Measurements from ENCODE around the gene CMSS1.

Gene CMSS1

GRCh38 chr3:100129941-100130340 lies 312.3 kb downstream of the CMSS1 start:
- DNase-seq (ENCODE audit: low spot score), result no peak
- CTCF ChIA-PET, result interaction anchor here (0.7 kb wide), 1 partner anchor 159 kb away, joined by 4 read pairs; no protein-coding TSS in a partner anchor
- no peak overlapping the region for H3K27ac ChIP-seq
- POLR2A ChIA-PET (ENCODE audit: low non-redundant PET), result no interaction called here
- no peak for TF ChIP-seq CTCF (conservative IDR thresholded peaks at IDR 0.05; ENCODE audit: low read depth)

GRCh38 chr3:100131241-100131640 lies 313.6 kb downstream of the CMSS1 start:
- POLR2A ChIA-PET (ENCODE audit: low non-redundant PET), result no interaction called here
- CTCF ChIA-PET, result no interaction called here
- H3K27ac ChIP-seq, result no peak overlapping the region
- no peak for DNase-seq (ENCODE audit: low spot score)
- no peak for TF ChIP-seq CTCF (conservative IDR thresholded peaks at IDR 0.05; ENCODE audit: low read depth)

DNA sequence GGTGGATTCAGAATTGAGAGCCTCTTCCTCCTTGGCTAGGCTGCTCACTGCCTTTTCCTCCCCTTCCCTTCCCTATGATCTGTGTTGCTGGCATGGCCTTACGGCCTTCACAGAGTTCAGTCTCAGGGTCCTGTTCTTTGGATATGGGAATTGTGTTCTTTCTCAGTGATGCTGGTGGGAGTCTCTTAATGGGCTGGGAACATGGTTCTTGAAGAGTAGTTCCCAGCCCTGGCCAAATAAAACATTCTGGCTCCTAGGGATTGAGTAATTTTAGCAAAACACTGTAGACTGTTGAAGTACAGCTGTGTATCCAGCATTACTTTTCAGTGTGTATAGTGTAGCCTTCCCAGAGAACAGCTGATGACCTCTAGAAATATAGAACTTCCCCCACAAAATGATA lies 319.3 kb downstream of the CMSS1 start:
- no peak for DNase-seq (ENCODE audit: low spot score)
- CTCF ChIA-PET, result interaction anchor here (0.6 to 0.7 kb wide), 2 partner anchors 294 to 1377 kb away, joined by 3 to 6 read pairs; no protein-coding TSS in a partner anchor
- no peak for TF ChIP-seq CTCF (conservative IDR thresholded peaks at IDR 0.05; ENCODE audit: low read depth)
- POLR2A ChIA-PET (ENCODE audit: low non-redundant PET), result no interaction called here
- H3K27ac ChIP-seq, result no peak overlapping the region

DNA sequence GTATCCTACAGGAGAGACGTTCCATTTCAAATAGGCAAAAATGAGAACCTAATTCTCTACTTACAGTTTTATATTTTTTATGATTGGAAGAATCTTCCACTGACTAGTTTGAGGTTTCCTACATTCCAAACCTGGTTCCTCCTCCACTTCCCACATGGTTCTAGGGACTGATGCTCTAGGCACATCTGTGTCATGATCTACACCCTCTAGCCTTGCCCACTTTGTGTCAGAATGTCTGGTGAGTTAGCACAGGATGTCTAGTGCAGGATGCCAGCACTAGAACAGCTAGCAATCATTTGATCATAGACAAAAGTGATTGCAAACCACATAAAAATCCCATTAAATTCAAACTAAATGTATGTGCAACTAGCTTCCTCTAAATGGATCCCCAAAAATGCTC lies 323.3 kb downstream of the CMSS1 start:
- CTCF ChIA-PET, result no interaction called here
- H3K27ac ChIP-seq, result no peak overlapping the region
- POLR2A ChIA-PET (ENCODE audit: low non-redundant PET), result no interaction called here
- DNase-seq (ENCODE audit: low spot score), result no peak
- no peak for TF ChIP-seq CTCF (conservative IDR thresholded peaks at IDR 0.05; ENCODE audit: low read depth)

DNA sequence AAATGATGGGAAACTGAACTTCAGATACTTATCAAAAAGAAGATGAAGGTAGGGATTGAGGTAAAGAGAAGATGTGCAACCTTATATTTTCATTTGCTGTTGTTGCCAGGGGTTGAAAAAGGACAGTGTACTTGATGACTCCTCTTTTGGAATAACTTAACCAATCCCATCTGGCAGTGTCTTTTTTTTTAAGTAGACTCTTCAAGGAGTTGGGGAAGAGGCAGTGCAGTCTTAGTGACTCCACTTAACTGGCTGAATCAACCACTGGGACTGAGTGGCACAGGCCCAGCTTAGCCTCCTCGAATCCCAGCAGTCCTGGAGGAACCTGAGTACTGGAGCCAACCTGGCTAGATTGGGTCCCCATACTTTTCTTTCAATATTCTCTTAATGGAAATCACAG lies 323.9 kb downstream of the CMSS1 start:
- CTCF ChIA-PET, result no interaction called here
- POLR2A ChIA-PET (ENCODE audit: low non-redundant PET), result no interaction called here
- DNase-seq (ENCODE audit: low spot score), result no peak
- TF ChIP-seq CTCF (conservative IDR thresholded peaks at IDR 0.05; ENCODE audit: low read depth), result no peak
- H3K27ac ChIP-seq, result no peak overlapping the region

GRCh38 chr3:100144255-100144866 lies 326.7 kb downstream of the CMSS1 start:
- ChIA-PET CTCF (no interaction called here), POLR2A (ENCODE audit: low non-redundant PET) (no interaction called here)
- no peak overlapping the region for H3K27ac ChIP-seq
- no peak for TF ChIP-seq CTCF (conservative IDR thresholded peaks at IDR 0.05; ENCODE audit: low read depth)
- no peak for DNase-seq (ENCODE audit: low spot score)

All from RWPE1 (cell line).